ENCODE results near the gene DAPK2.

DNA sequence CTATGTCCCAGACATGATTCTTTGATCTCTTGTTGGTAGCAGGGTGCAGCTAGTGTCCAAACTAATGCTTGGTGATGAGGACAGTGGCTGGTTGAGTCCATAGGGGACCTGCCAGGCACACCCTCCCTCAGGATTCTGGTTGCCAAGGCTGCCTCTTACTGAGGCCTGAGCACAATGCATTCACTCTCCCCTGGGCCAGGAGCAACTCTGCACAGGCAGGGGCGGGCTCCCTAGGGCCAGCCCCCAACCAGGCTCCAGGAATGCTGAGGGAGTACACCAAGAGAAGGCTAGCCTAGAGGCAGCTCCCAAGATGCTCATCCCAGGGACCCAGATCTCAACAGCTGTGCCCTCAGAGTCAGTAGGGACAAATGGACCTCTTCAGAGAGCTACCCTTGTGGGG is 166.3 kb downstream of the DAPK2 start:
- TF ChIP-seq EZH2 (optimal IDR thresholded peaks at IDR 0.05; ENCODE audit: low read depth, low read length) (no peak), CTCF (IDR thresholded peaks at IDR 0.05; ENCODE audit: low read length) (no peak)
